ENCODE data around the gene GART.
"Not testable (repeated sequence)": the region's sequence is repeated elsewhere in the genome, so short reads cannot be mapped to it uniquely, and the experiment has no call there.

The GART gene

DNA sequence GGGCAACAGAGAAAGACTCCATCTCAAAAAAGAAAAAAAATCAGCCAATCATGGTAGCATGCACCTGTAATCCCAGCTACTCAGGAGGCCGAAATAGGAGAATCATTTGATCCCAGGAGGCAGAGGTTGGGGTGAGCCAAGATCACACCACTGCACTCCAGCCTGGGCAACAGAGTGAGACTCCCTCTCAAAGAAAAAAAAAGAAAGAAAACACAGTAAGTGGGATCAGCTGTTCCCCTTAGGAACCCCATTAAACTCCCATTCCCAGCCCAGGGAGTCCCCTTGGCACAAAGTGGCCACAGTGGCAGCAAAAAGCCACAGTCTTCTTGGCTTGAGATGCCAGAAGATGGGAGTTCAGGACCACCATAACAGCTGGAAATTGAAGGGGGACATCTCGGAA lies 71.2 kb downstream of the GART start:
- Histone ChIP-seq H3K36me3 (ENCODE audit: control insufficient read depth, insufficient read depth, low read length) (no peaks in the 10 kb centered on the region), H3K27ac (ENCODE audit: low read length) (no peak overlapping the region), H3K27me3 (ENCODE audit: control insufficient read depth, insufficient read depth, low read length) (no peaks in the 10 kb centered on the region), H3K4me1 (ENCODE audit: control insufficient read depth, insufficient read depth, low read length) (no peaks in the 10 kb centered on the region; the same call in 1 of the 2 replicates), H3K4me3 (ENCODE audit: low read length) (no peak overlapping the region), H3K9me3 (ENCODE audit: control insufficient read depth, insufficient read depth, low read length) (no peaks in the 10 kb centered on the region)
- no CpG with 5 or more reads among the region's 2 CpGs for WGBS (ENCODE audit: insufficient coverage, insufficient read length)
- no peak for DNase-seq (ENCODE audit: low read depth, low spot score)

DNA sequence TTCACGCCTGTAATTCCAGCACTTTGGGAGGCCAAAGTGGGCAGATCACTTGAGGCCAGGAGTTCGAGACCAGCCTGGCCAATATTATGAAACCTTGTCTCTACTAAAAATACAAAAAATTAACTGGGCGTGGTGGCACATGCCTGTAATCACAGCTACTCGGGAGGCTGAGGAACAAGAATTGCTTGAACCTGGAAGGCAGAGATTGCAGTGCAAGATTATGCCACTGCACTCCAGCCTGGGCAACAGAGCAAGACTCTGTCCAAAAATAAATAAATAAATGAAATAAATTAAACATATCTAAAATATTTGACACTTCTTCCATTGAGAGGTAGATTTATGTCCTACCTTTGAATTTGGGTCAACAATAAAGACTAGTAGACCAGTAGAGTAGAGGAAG lies 72.7 kb downstream of the GART start:
- not testable (repeated sequence) for H3K27ac ChIP-seq (ENCODE audit: low read length); H3K27me3 ChIP-seq (ENCODE audit: control insufficient read depth, insufficient read depth, low read length); H3K36me3 ChIP-seq (ENCODE audit: control insufficient read depth, insufficient read depth, low read length); H3K9me3 ChIP-seq (ENCODE audit: control insufficient read depth, insufficient read depth, low read length); H3K4me1 ChIP-seq (ENCODE audit: control insufficient read depth, insufficient read depth, low read length); H3K4me3 ChIP-seq (ENCODE audit: low read length); DNase-seq (ENCODE audit: low read depth, low spot score)
- WGBS (ENCODE audit: insufficient coverage, insufficient read length), result no CpG with 5 or more reads among the region's 4 CpGs

DNA sequence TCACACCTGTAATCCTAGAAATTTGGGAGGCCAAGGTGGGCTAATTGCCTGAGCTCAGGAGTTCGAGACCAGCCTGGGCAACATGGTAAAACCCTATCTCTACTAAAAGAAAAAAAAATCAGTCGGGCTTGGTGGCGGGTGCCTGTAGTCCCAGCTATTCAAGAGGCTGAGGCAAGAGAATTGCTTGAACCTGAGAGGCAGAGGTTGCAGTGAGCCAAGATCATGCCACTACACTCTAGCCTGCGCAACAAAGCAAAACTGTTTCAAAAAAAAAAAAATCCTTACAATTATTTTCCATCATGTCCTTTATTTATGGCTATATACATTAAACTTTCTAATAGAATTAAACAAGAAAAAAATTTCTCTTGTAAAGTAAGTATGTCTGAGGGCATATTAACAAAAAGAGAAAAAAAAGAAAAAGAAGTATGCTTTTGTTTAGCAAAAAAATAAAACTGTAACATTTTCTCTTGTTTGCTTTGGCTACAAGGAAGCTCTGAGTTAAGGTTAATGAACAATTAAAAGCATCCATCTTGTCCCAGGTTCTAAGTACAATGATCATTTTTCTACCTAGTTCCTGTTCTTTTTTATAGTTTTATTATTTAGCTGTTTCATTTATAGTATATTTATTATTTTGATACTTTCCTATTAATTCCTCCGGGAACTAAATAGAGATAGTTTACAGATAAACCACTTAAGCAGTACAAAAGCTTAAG lies 80.2 kb downstream of the GART start:
- Histone ChIP-seq H3K4me3 (ENCODE audit: low read length) (no peak overlapping the region), H3K9me3 (ENCODE audit: control insufficient read depth, insufficient read depth, low read length) (no peaks in the 10 kb centered on the region), H3K4me1 (ENCODE audit: control insufficient read depth, insufficient read depth, low read length) (no peaks in the 10 kb centered on the region; the same call in 1 of the 2 replicates), H3K27me3 (ENCODE audit: control insufficient read depth, insufficient read depth, low read length) (no peaks in the 10 kb centered on the region), H3K27ac (ENCODE audit: low read length) (no peak overlapping the region), H3K36me3 (ENCODE audit: control insufficient read depth, insufficient read depth, low read length) (no peaks in the 10 kb centered on the region)
- no CpG with 5 or more reads among the region's 5 CpGs for WGBS (ENCODE audit: insufficient coverage, insufficient read length)
- DNase-seq (ENCODE audit: low read depth, low spot score), result no peak

DNA sequence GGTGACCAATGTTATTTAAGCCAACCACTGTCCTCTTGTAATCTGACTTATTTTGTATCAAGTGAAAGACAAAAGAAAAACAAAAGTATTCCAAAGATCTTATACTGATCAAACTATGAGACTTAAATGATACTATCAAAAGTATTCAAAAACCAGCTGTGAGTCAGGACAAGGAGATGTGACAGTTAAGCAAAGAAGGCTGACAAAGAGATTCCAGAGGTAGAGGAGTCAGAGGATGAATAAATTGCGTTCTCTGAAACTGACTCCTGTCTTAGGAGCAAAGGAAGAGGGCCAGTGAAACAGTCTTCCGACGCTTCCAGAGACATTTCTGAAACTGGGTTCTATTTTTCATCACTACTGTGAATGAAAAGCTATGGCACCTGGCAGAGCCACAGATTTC lies 83.1 kb downstream of the GART start:
- H3K36me3 ChIP-seq (ENCODE audit: control insufficient read depth, insufficient read depth, low read length), result no peaks in the 10 kb centered on the region
- no peaks in the 10 kb centered on the region; the same call in 1 of the 2 replicates for H3K4me1 ChIP-seq (ENCODE audit: control insufficient read depth, insufficient read depth, low read length)
- H3K27ac ChIP-seq (ENCODE audit: low read length), result no peak overlapping the region
- H3K9me3 ChIP-seq (ENCODE audit: control insufficient read depth, insufficient read depth, low read length), result no peaks in the 10 kb centered on the region
- no peaks in the 10 kb centered on the region for H3K27me3 ChIP-seq (ENCODE audit: control insufficient read depth, insufficient read depth, low read length)
- H3K4me3 ChIP-seq (ENCODE audit: low read length), result no peak overlapping the region
- no CpG with 5 or more reads among the region's 3 CpGs for WGBS (ENCODE audit: insufficient coverage, insufficient read length)
- no peak for DNase-seq (ENCODE audit: low read depth, low spot score)

DNA sequence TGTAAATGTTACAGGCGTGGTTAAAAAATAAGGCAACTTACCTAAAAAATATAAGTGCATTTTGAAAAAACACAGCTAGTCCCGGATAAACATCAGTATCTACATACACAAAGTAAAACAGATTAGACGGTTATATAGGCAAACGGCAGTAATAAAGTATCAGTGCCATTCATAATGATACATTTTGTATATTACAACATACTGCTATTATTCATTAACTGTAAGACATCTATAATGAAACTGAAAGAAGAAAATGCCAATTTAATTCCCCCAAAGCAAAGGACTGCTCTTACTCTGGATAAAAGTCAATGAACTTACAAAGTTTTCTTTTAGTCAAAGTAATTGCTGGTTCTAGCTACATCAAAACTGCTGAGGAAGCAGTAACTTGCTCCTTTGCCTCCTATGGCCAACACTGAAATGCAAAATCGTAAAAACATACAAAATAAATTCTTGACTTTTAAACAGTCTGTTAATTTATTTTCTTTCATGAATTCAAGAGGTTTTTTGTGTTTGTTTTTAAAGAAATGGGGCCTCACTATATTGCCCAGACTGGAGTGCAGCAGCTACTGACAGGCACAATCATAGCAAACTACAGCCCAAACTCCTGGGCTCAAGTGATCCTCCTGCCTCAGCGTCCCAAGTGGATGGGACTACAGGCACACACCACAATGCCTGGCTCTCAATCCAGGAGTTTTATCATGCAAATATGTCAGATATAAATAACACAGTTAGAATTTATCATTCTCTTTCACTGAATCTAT lies 86.1 kb downstream of the GART start:
- no CpG with 5 or more reads among the region's 6 CpGs for WGBS (ENCODE audit: insufficient coverage, insufficient read length)
- H3K36me3 ChIP-seq (ENCODE audit: control insufficient read depth, insufficient read depth, low read length), result no peaks in the 10 kb centered on the region
- no peaks in the 10 kb centered on the region for H3K9me3 ChIP-seq (ENCODE audit: control insufficient read depth, insufficient read depth, low read length)
- no peak overlapping the region for H3K27ac ChIP-seq (ENCODE audit: low read length)
- H3K4me1 ChIP-seq (ENCODE audit: control insufficient read depth, insufficient read depth, low read length), result no peaks in the 10 kb centered on the region; the same call in 1 of the 2 replicates
- no peaks in the 10 kb centered on the region for H3K27me3 ChIP-seq (ENCODE audit: control insufficient read depth, insufficient read depth, low read length)
- no peak overlapping the region for H3K4me3 ChIP-seq (ENCODE audit: low read length)
- DNase-seq (ENCODE audit: low read depth, low spot score), result no peak

All from iPS DF 6.9 (cell line).